Measurements from ENCODE around the gene C12orf50.

The C12orf50 gene

GRCh38 chr12:88029093-88029665 is at the start of gene C12orf50:
Gene C12orf50 (minus strand): TSS chr12:88029401. CDS start chr12:88026962, 2,439 bp downstream.
- no peak for TF ChIP-seq CTCF (conservative IDR thresholded peaks at IDR 0.05)
- TF ChIP-seq ZFX (IDR thresholded peaks at IDR 0.05), result no peak

GRCh38 chr12:88067301-88067700 is 38.1 kb upstream of the C12orf50 start:
- no peak for TF ChIP-seq CTCF (conservative IDR thresholded peaks at IDR 0.05)
- TF ChIP-seq ZFX (IDR thresholded peaks at IDR 0.05), result no peak

More at GRCh38 chr12:88029093-88029665, at the start of gene C12orf50:
- H3K27ac ChIP-seq, result no peak within 1 kb of the TSS

GRCh38 chr12:88063375-88063774 is 34.2 kb upstream of the C12orf50 start:
- H3K27ac ChIP-seq, result no peak overlapping the region
- TF ChIP-seq ZFX (IDR thresholded peaks at IDR 0.05) (no peak), CTCF (conservative IDR thresholded peaks at IDR 0.05) (no peak)

More at GRCh38 chr12:88067301-88067700, 38.1 kb upstream of the C12orf50 start:
- H3K27ac ChIP-seq, result no peak overlapping the region

GRCh38 chr12:88062474-88062873 is 33.3 kb upstream of the C12orf50 start:
- no peak overlapping the region for H3K27ac ChIP-seq
- TF ChIP-seq CTCF (conservative IDR thresholded peaks at IDR 0.05), result no peak
- TF ChIP-seq ZFX (IDR thresholded peaks at IDR 0.05), result no peak

GRCh38 chr12:88058719-88059077 is 29.5 kb upstream of the C12orf50 start:
- no peak overlapping the region for H3K27ac ChIP-seq
- no peak for TF ChIP-seq ZFX (IDR thresholded peaks at IDR 0.05)
- no peak for TF ChIP-seq CTCF (conservative IDR thresholded peaks at IDR 0.05)

GRCh38 chr12:88057994-88058718 is 29.0 kb upstream of the C12orf50 start:
- no peak overlapping the region for H3K27ac ChIP-seq
- TF ChIP-seq ZFX (IDR thresholded peaks at IDR 0.05) (no peak), CTCF (conservative IDR thresholded peaks at IDR 0.05) (no peak)

- no peak for TF ChIP-seq CTCF (conservative IDR thresholded peaks at IDR 0.05)
- no peak for TF ChIP-seq ZFX (IDR thresholded peaks at IDR 0.05)
- no peak overlapping the region for H3K27ac ChIP-seq
These were observed 27.4 kb upstream of the C12orf50 start for GRCh38 chr12:88056571-88056970.
